ENCODE data around the gene SLC6A11.

The SLC6A11 gene

DNA sequence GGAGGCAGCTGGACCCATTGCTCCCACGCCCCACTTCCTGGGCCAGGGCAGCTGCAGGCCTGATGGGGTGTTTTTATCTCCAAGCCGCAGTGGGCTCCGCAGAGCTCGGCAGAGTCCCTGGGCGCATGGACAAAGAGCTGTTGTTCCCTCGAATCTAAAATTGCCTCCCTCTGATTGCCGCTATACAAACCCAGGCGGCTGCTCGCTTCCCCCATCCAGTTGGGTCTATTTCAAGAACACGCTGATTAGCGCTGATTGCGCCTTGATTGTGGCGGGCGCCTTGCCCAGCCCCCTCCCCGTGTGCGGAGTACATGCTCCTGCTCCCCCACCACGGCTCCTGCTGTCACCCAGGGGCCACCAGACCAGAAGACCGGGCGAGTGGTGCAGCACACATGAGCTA lies 133.2 kb downstream of the SLC6A11 start:
- H3K27me3 Mint-ChIP-seq: peaks cover 17% of the 10 kb centered on the region
- no peaks in the 10 kb centered on the region for H3K36me3 Mint-ChIP-seq (ENCODE audit: low read depth)
- H3K9me3 Mint-ChIP-seq: no peaks in the 10 kb centered on the region
- H3K27ac Mint-ChIP-seq: no peak overlapping the region
- DNase-seq (no peak), ATAC-seq (no peak)
- no peaks in the 10 kb centered on the region for H3K4me1 Mint-ChIP-seq
- no peak overlapping the region for H3K4me3 Mint-ChIP-seq

DNA sequence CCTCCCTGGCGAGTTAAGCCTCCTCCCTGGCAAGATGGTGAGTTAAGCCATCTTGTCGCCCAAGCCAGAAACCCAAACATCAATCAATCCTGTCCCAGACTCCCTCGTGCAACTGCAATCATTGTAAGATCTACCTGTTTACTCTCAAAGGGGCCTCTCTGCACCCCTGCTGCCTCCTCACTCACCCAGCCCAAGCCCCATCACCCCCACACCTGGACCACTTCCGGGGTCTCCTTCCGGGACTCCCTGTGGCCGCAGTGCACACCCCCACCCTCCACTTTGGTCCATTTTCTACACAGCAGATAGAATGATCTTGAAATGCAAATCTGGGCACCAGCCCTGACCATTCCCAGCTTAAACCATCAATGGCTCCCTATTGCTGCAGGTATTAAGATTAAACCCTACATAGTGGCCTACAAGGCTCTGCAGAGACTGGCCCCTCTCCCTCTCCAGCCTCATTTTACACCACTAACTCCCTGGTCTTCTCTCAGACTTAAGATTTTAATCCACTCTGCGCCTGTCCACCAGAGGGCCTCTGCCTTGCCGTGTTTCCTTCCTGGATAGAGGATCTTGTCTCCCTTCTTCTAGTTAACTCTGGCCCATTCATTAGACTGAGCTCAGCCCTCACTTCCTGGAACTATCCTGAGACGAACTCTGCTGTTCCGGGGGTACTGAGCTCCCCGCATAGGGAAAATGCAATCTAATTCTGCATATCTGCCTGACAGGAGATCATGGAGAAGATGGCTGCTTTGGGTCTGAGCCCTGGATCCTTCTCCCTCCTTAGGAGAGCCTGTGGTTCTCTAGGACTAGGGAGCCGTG lies 134.7 kb downstream of the SLC6A11 start:
- no peaks in the 10 kb centered on the region for H3K4me1 Mint-ChIP-seq
- no peaks in the 10 kb centered on the region for H3K36me3 Mint-ChIP-seq (ENCODE audit: low read depth)
- no peak overlapping the region for H3K4me3 Mint-ChIP-seq
- no peaks in the 10 kb centered on the region for H3K9me3 Mint-ChIP-seq
- no peak for ATAC-seq
- H3K27ac Mint-ChIP-seq: no peak overlapping the region
- peaks cover 11% of the 10 kb centered on the region for H3K27me3 Mint-ChIP-seq
- DNase-seq: no peak

DNA sequence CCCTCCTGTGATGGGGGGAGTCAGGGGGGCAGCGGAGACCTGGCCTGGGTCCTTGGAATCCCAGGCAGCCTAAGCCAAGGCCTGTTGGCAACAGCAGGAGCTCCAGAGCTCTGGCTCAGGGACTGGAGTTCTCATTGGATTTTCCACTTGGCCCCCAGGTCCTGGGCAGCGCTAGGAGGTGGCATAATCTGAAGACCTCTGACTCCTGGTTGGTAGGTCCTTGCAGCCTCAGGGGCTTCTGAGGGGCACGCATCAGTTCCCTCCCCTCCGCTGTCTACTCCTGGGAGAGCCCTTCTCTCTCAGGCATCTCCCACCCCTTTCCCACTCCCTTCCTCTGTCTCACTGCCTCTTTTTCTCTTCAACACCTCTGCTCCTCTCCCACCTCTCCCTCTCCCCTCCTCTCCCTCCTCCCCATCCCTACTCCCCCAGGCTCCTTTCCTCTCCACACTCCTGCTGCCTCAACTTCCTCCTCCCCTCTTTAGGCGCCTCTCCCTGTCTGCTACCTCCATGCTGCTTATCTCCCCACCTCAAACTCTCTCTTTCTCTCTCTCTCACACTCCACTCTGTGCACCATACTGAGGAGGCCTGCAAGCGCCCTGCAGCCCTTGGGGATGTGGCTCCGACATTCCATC lies 135.4 kb downstream of the SLC6A11 start:
- no peaks in the 10 kb centered on the region for H3K9me3 Mint-ChIP-seq
- H3K4me3 Mint-ChIP-seq: no peak overlapping the region
- peaks cover 11% of the 10 kb centered on the region for H3K27me3 Mint-ChIP-seq
- DNase-seq (no peak), ATAC-seq (no peak)
- no peak overlapping the region for H3K27ac Mint-ChIP-seq
- H3K4me1 Mint-ChIP-seq: no peaks in the 10 kb centered on the region
- no peaks in the 10 kb centered on the region for H3K36me3 Mint-ChIP-seq (ENCODE audit: low read depth)

DNA sequence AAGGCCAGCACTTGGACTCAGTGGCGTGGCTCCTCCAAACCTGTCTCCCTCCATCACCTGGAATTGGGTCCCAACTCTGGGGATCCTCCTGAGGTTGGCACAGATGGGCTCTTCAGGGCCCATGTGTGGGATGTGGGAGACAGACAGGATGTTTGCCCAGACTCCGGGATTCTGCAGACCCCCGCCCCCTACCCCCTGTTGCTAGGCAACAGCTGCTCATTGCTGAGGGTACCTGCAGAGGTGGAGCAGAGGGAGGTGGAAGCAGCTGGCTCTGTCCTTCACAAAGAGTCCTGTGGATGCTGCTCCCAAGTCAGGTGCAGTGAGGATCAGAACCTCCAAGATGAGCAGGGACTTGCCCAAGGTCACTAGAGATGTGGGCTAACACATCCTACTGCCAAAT lies 136.5 kb downstream of the SLC6A11 start:
- H3K27me3 Mint-ChIP-seq: peaks cover 11% of the 10 kb centered on the region
- no peaks in the 10 kb centered on the region for H3K36me3 Mint-ChIP-seq (ENCODE audit: low read depth)
- H3K9me3 Mint-ChIP-seq: no peaks in the 10 kb centered on the region
- ATAC-seq (no peak), DNase-seq (no peak)
- H3K27ac Mint-ChIP-seq: no peak overlapping the region
- no peaks in the 10 kb centered on the region for H3K4me1 Mint-ChIP-seq
- H3K4me3 Mint-ChIP-seq: no peak overlapping the region

DNA sequence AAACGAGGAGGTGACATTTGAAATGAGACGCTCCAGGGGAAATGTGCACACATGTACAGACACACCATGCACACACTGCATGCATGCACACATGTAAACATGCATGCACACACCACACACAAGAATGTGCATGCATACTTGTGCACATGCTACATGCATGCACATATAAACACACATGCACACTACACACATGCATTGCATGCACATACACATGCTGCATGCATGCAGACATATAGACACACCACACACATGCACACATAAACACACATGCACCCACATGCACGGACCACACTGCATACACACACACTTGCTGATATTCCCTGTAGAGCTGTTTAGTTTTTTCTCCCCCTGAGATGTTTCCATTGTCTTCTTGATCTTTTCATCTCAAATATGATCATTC lies 138.7 kb downstream of the SLC6A11 start:
- H3K4me1 Mint-ChIP-seq: no peaks in the 10 kb centered on the region
- H3K27ac Mint-ChIP-seq: no peak overlapping the region
- no peak for DNase-seq
- H3K27me3 Mint-ChIP-seq: peaks cover 5% of the 10 kb centered on the region
- H3K4me3 Mint-ChIP-seq: no peak overlapping the region
- H3K9me3 Mint-ChIP-seq: no peaks in the 10 kb centered on the region
- H3K36me3 Mint-ChIP-seq (ENCODE audit: low read depth): no peaks in the 10 kb centered on the region
- no peak for ATAC-seq

DNA sequence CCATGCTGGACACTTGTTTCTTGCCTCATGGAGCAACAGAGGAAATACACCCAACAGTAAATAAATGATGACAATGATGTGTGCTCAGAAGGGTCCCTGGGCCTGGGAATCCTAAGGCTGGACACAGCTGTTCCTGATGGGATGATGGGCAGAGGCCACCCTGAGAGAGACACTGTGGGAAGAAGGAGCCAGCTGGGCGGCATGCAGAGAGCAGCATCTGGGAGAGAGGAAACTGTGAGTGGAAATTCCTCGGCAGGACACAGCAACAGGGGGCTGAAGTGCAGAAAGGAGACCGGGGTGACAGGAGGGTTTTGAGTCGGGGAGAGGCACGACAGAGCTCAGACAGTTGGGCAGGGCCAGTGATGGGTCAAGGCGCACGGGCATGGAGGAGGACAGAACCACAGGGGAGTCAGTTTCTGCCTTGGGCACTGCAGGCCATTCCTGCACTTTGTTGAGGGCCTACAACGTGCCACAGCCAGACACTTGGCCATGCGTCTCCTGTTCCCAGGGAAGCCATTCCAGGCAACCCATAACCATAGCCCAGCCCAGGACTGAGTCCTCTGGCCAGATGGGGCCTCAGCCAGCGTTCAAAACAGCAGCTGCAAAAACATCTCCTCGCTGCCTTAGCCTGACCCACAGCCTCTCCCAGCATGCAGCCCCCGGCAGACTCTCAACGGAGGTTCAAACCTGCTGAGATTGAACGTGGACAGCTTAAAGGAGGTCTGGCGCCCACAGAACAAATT lies 139.9 kb downstream of the SLC6A11 start:
- ATAC-seq: no peak
- Mint-ChIP-seq H3K27ac (no peak overlapping the region), H3K4me1 (no peaks in the 10 kb centered on the region), H3K4me3 (no peak overlapping the region), H3K27me3 (peaks cover 1% of the 10 kb centered on the region), H3K9me3 (no peaks in the 10 kb centered on the region), H3K36me3 (ENCODE audit: low read depth) (no peaks in the 10 kb centered on the region)
- no peak for DNase-seq

DNA sequence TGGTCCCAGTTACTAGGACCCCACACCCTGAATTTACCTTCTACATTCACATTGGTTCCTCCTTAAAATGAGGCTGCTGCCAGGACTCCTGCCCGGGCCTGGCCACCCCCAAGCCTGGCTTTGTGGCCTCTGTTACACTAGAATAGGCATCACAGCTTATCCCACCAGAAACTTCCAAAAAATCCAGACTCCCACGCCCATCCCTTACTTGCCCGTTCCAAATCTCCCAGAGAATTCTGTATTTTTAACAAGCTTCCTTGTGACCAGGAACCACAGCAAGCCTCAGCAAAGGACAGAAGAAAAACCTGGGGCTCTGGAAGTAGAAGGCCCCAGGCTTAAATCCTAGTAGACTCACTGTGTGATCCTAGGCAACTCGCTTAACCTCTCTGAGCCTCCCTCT lies 140.5 kb downstream of the SLC6A11 start:
- ATAC-seq (no peak), DNase-seq (no peak)
- no peaks in the 10 kb centered on the region for H3K9me3 Mint-ChIP-seq
- no peak overlapping the region for H3K27ac Mint-ChIP-seq
- H3K4me1 Mint-ChIP-seq: no peaks in the 10 kb centered on the region
- H3K4me3 Mint-ChIP-seq: no peak overlapping the region
- peaks cover 1% of the 10 kb centered on the region for H3K27me3 Mint-ChIP-seq
- no peaks in the 10 kb centered on the region for H3K36me3 Mint-ChIP-seq (ENCODE audit: low read depth)

DNA sequence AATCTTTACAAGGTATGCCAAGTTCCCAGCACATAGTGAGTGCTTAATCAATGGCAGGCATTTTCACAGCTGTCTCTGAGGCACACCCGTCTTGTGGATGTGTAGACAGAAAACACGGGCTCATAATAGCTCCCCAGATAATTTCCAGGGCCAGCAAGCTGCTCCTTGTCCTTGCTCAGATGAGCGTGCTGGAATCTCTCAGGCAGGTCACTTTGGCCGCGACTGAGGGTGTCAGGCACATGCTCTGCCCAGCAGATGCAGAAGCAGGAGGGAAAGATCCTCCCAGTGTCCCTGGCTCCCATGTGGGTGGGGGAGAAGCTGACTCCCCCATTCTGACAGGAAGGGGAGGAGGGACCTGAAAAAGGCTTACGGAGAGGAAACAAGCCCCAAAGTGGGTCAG lies 141.0 kb downstream of the SLC6A11 start:
- H3K9me3 Mint-ChIP-seq: no peaks in the 10 kb centered on the region
- DNase-seq (no peak), ATAC-seq (no peak)
- no peak overlapping the region for H3K4me3 Mint-ChIP-seq
- no peaks in the 10 kb centered on the region for H3K4me1 Mint-ChIP-seq
- H3K27ac Mint-ChIP-seq: no peak overlapping the region
- peaks cover 1% of the 10 kb centered on the region for H3K27me3 Mint-ChIP-seq
- H3K36me3 Mint-ChIP-seq (ENCODE audit: low read depth): no peaks in the 10 kb centered on the region

DNA sequence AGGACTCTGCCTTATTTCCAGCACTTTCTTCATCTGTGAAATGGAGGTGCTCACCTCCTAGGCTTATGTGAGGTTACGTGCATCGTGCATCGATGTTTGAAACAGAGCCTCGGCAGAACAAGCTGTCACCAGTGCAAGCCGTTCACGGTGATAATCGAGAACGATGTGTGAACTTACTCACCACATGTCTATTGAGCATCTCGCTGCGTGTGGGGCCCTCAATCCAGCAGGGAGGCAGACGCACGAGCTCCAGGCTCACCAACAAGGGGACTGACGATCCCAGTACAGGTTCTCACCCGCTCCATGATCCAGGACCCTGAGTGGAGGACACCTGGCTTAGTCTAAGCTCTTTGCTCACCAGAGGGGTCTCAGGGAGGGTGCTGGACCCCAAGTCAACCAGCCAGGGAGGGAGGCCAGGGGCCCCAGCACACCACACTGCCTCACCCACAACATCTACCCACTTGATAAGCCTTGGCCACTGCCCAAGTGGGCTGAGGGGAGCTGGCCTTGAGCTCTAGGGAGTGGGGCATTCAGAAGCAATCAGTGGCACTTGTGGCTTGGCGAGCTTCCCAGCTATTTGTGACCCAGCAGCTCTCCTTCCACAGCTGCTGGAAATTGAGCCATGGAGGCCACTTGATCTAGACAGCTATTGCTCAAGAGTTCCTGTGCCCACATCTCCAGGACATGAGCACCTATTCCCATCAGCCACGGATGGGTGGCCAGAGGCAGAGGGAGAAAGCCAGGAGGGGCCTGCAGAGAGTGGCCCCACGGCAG lies 142.1 kb downstream of the SLC6A11 start:
- Mint-ChIP-seq H3K9me3 (no peaks in the 10 kb centered on the region), H3K27ac (no peak overlapping the region), H3K27me3 (peaks cover 1% of the 10 kb centered on the region), H3K36me3 (ENCODE audit: low read depth) (no peaks in the 10 kb centered on the region), H3K4me3 (no peak overlapping the region), H3K4me1 (no peaks in the 10 kb centered on the region)
- DNase-seq (no peak), ATAC-seq (no peak)

DNA sequence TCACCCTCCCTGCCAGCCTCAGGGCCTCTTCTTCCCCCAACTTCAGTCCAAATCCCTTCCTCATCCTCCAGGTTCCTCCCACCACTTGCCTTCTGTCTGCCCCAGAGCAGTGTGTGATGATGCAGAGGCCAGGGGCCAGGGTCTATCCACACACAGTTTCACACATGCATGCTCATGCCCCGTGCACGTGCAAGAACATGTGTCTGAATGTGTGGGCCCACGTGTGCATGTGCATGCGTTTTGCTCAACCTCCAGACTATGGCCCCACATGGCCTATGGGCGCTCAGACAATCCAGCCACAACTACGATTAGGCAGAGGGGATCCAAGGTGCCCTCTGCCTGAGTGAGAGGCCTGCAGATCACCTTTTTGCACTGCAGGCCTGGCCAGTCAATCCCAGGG lies 144.2 kb downstream of the SLC6A11 start:
- H3K9me3 Mint-ChIP-seq: no peaks in the 10 kb centered on the region
- no peak for DNase-seq
- H3K36me3 Mint-ChIP-seq (ENCODE audit: low read depth): no peaks in the 10 kb centered on the region
- no peak overlapping the region for H3K4me3 Mint-ChIP-seq
- no peaks in the 10 kb centered on the region for H3K27me3 Mint-ChIP-seq
- H3K27ac Mint-ChIP-seq: no peak overlapping the region
- H3K4me1 Mint-ChIP-seq: no peaks in the 10 kb centered on the region
- peak; percentile 24 for ATAC-seq

DNA sequence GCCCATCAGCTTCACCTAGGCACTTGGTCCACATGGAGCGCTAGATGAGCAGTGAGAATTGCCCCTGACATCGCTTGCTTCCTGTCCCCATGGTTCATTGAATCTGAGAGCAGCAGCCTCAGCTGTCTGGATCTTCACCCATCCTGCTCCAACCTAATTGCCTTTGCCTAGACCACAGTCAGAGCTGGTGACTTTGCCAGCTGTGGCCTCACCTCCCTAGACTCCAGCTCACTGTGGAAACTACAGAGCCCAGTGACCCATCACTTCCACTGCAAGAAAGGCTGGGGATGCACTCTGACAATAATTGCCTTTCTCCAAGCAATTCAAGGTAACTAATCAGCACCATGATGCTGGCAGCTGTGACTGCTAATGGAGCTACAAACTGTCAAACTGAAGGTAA lies 145.9 kb downstream of the SLC6A11 start:
- H3K36me3 Mint-ChIP-seq (ENCODE audit: low read depth): no peaks in the 10 kb centered on the region
- DNase-seq (no peak), ATAC-seq (no peak)
- no peaks in the 10 kb centered on the region for H3K9me3 Mint-ChIP-seq
- H3K27me3 Mint-ChIP-seq: no peaks in the 10 kb centered on the region
- H3K4me1 Mint-ChIP-seq: no peaks in the 10 kb centered on the region
- H3K4me3 Mint-ChIP-seq: no peak overlapping the region
- H3K27ac Mint-ChIP-seq: no peak overlapping the region

DNA sequence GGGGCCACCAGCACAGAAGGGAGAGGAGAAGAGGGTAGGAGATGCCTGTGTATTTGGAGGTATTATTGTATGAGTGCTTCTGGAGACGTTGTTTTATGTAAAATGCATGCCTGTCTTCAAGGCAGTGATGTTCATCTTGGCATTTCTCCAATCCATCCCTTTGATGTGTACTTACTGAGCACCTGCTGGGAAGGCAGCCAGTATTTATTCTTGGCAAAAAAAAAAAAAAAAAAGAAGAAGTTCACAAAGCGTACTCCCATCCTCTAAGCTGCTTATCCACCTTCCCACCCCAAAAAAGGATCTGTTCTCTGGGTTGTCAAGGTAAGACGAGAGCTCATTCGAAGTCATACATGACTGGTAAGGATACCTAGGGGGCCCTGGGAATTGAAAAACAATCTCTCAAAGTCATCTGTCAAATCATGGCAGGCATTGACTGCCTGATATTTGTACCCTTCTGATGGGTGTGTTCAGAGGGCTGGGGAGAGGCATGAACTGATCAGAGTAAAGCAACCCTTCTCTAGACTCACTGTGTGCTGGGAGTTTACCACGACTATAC lies 146.5 kb downstream of the SLC6A11 start:
- ATAC-seq: no peak
- no peak overlapping the region for H3K4me3 Mint-ChIP-seq
- DNase-seq: no peak
- H3K36me3 Mint-ChIP-seq (ENCODE audit: low read depth): no peaks in the 10 kb centered on the region
- no peaks in the 10 kb centered on the region for H3K9me3 Mint-ChIP-seq
- H3K27me3 Mint-ChIP-seq: no peaks in the 10 kb centered on the region
- H3K4me1 Mint-ChIP-seq: no peaks in the 10 kb centered on the region
- H3K27ac Mint-ChIP-seq: no peak overlapping the region

DNA sequence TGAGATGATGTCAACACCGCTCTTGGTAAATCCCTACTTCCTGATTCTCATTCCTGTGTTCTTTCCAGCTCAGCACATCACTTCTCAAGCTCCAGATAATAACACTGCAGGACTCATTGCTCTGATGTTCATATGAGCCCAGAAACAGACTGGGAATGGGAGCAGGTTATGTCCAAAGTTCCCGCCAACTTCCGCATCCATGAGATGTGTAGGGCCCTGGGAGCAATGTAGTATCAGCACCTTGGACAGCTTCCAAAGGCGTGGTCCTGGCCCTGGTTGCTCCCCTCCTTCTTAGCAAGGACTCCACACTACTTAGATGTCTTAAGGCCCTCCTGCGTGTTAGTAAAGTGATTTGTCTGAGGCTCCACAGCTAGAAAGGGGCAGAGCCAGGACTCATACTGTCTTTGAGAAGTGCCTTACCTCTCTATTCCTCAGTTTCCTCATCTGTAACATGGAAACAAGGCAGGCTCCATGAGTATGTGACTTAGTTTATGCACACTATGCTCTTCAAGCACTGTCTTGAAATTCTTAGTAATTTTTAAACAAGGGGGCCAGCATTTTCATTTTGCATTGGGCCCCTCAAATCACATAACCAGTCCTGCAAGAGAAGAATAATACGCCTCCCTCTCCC lies 148.6 kb downstream of the SLC6A11 start:
- no peak for ATAC-seq
- Mint-ChIP-seq H3K27me3 (no peaks in the 10 kb centered on the region), H3K9me3 (no peaks in the 10 kb centered on the region), H3K27ac (no peak overlapping the region), H3K4me1 (no peaks in the 10 kb centered on the region), H3K36me3 (ENCODE audit: low read depth) (no peaks in the 10 kb centered on the region), H3K4me3 (no peak overlapping the region)
- peak; percentile 6 for DNase-seq

DNA sequence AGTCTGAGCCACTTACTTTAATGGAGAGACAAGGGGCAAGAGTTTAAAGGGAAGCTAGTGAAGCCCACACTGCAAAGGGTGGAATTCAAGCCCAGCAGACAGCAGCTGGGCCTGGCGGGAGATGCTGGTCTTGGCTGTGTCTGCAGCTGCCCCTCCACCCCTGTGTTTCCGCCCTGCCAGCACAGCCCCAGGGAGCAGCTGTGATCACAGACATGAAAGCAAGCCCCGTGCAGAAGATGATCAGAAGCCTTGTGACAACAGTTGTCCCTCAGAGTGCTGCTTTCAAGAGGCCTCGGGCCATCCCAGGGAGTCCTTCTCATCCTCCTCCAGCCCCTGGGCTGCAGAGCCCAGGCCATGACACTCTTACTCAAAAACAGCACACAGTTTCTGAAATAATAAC lies 152.4 kb downstream of the SLC6A11 start:
- H3K36me3 Mint-ChIP-seq (ENCODE audit: low read depth): no peaks in the 10 kb centered on the region
- peaks cover 19% of the 10 kb centered on the region for H3K27me3 Mint-ChIP-seq
- no peaks in the 10 kb centered on the region for H3K9me3 Mint-ChIP-seq
- H3K27ac Mint-ChIP-seq: no peak overlapping the region
- ATAC-seq (no peak), DNase-seq (no peak)
- H3K4me3 Mint-ChIP-seq: no peak overlapping the region
- H3K4me1 Mint-ChIP-seq: no peaks in the 10 kb centered on the region

All from activated naive CD8-positive, alpha-beta T cell treated with anti-CD3 and anti-CD28 coated beads, Interleukin-2, amount 50 U/mL, for 24 hours (primary cell).